H9 (cell line): Measurements from ENCODE around the gene CDH4. TPM values are rescaled to one million over a fixed set of nuclear protein-coding genes. Genes with fewer than 3 reads are reported as not detected.

Source experiments
- DNase-seq: peaks from one replicate; pipeline ENCODE4 v3.0.0-alpha.2; 2017
- H2AFZ ChIP-seq: one replicate; pipeline ENCODE4 v1.6.1; 2013; ENCODE audit warnings: mild to moderate bottlenecking, low read length, control low read depth, moderate library complexity
- H2AK5ac ChIP-seq: 2 replicates; pipeline ENCODE4 v1.6.1; 2013; ENCODE audit warnings: low read length, control low read depth, mixed read lengths; ENCODE audit not compliant: insufficient read length
- H2BK120ac ChIP-seq: one replicate; pipeline ENCODE4 v1.6.1; 2013; ENCODE audit warnings: low read depth, mild to moderate bottlenecking, low read length, control low read depth, inconsistent platforms; ENCODE audit not compliant: poor library complexity, severe bottlenecking
- H2BK12ac ChIP-seq: 2 replicates; pipeline ENCODE4 v1.6.1; 2013; ENCODE audit warnings: low read length, control low read depth, mixed read lengths, low read depth; ENCODE audit not compliant: insufficient read length
- H2BK15ac ChIP-seq: 2 replicates; pipeline ENCODE4 v1.6.1; 2013; ENCODE audit warnings: low read depth, low read length, control low read depth
- H2BK20ac ChIP-seq: one replicate; pipeline ENCODE4 v1.6.1; 2013; ENCODE audit warnings: low read depth, mild to moderate bottlenecking, low read length, control low read depth, inconsistent platforms; ENCODE audit not compliant: poor library complexity, severe bottlenecking
- H2BK5ac ChIP-seq: 2 replicates; pipeline ENCODE4 v1.6.1; 2013; ENCODE audit warnings: low read length, control low read depth, mixed read lengths; ENCODE audit not compliant: insufficient read length
- H3K14ac ChIP-seq: 2 replicates; pipeline ENCODE4 v1.6.1; 2013; ENCODE audit warnings: low read length, control low read depth; ENCODE audit not compliant: insufficient read depth
- H3K18ac ChIP-seq: 2 replicates; pipeline ENCODE4 v1.6.1; 2013; ENCODE audit warnings: low read depth, mild to moderate bottlenecking, mixed read lengths, low read length, control low read depth; ENCODE audit not compliant: insufficient read length
- H3K23ac ChIP-seq: 2 replicates; pipeline ENCODE4 v1.6.1; 2013; ENCODE audit warnings: low read length, control low read depth, mixed read lengths, low read depth; ENCODE audit not compliant: insufficient read length
- H3K23me2 ChIP-seq: 2 replicates; pipeline ENCODE4 v1.6.1; 2013; ENCODE audit warnings: low read depth, mild to moderate bottlenecking, mixed read lengths, low read length, control low read depth; ENCODE audit not compliant: insufficient read length, poor library complexity, severe bottlenecking
- H3K27ac ChIP-seq: 2 replicates; pipeline ENCODE4 v1.5.1; 2013; ENCODE audit warnings: low read length, control low read depth, mixed read lengths, low read depth; ENCODE audit not compliant: insufficient read length
- H3K27me3 ChIP-seq: 2 replicates; pipeline ENCODE4 v1.6.1; 2013; ENCODE audit warnings: low read length, control low read depth, inconsistent platforms; ENCODE audit not compliant: insufficient read depth
- H3K4ac ChIP-seq: 2 replicates; pipeline ENCODE4 v1.6.1; 2013; ENCODE audit warnings: low read depth, mild to moderate bottlenecking, control low read depth, inconsistent platforms, low read length, moderate library complexity
- H3K4me1 ChIP-seq: 2 replicates; pipeline ENCODE4 v1.6.1; 2013; ENCODE audit warnings: low read length, control low read depth, inconsistent platforms; ENCODE audit not compliant: insufficient read depth
- H3K4me2 ChIP-seq: 2 replicates; pipeline ENCODE4 v1.6.1; 2013; ENCODE audit warnings: low read length, control low read depth, mixed read lengths; ENCODE audit not compliant: insufficient read length, insufficient read depth
- H3K56ac ChIP-seq: 2 replicates; pipeline ENCODE4 v1.6.1; 2013; ENCODE audit warnings: low read depth, mild to moderate bottlenecking, mixed read lengths, low read length, control low read depth; ENCODE audit not compliant: insufficient read length
- H3K79me1 ChIP-seq: 2 replicates; pipeline ENCODE4 v1.6.1; 2013; ENCODE audit warnings: low read depth, mild to moderate bottlenecking, moderate library complexity, low read length, control low read depth, inconsistent platforms; ENCODE audit not compliant: insufficient read depth, poor library complexity, severe bottlenecking
- H3K79me2 ChIP-seq: 2 replicates; pipeline ENCODE4 v1.6.1; 2013; ENCODE audit warnings: low read length, control low read depth, inconsistent platforms; ENCODE audit not compliant: insufficient read depth
- H3K9ac ChIP-seq: 2 replicates; pipeline ENCODE4 v1.6.1; 2013; ENCODE audit warnings: low read length, control low read depth, mixed read lengths; ENCODE audit not compliant: insufficient read length; ENCODE audit errors: extremely low read depth
- H3K9me3 ChIP-seq: one replicate; pipeline ENCODE4 v1.6.1; 2013; ENCODE audit warnings: low read depth, low read length, inconsistent platforms; ENCODE audit not compliant: control insufficient read depth
- H3T11ph ChIP-seq: one replicate; pipeline ENCODE4 v1.6.1; 2013; ENCODE audit warnings: mild to moderate bottlenecking, low read length, control low read depth, inconsistent platforms
- H4K20me1 ChIP-seq: one replicate; pipeline ENCODE4 v1.6.1; 2013; ENCODE audit not compliant: control insufficient read depth, insufficient read length, insufficient read depth
- H4K5ac ChIP-seq: 2 replicates; pipeline ENCODE4 v1.6.1; 2013; ENCODE audit warnings: low read depth, mild to moderate bottlenecking, mixed read lengths, low read length, control low read depth; ENCODE audit not compliant: insufficient read length
- H4K8ac ChIP-seq: replicated peaks from 2 replicates; pipeline ENCODE4 v1.6.1; 2013; ENCODE audit warnings: low read length, control low read depth, mixed read lengths, low read depth; ENCODE audit not compliant: insufficient read length
- H4K91ac ChIP-seq: 2 replicates; pipeline ENCODE4 v1.6.1; 2013; ENCODE audit warnings: low read depth, mild to moderate bottlenecking, moderate library complexity, mixed read lengths, low read length, control low read depth; ENCODE audit not compliant: insufficient read length
- H3K27ac Mint-ChIP-seq, 3 experiments: 2 replicates in 2 of 3; 3 replicates in 1 of 3; pipeline ENCODE4 v1.8.0; 2020 to 2021; ENCODE audit warnings: mixed read lengths in 3 of 3, mild to moderate bottlenecking in 1 of 3, moderate library complexity in 1 of 3
- H3K27me3 Mint-ChIP-seq: 2 replicates; pipeline ENCODE4 v1.8.0; 2021; ENCODE audit warnings: low read depth, mild to moderate bottlenecking, moderate library complexity, mixed read lengths
- H3K36me3 Mint-ChIP-seq, 3 experiments: 2 replicates in 2 of 3; 3 replicates in 1 of 3; pipeline ENCODE4 v1.8.0; 2020 to 2021; ENCODE audit warnings: low read depth in 3 of 3, mixed read lengths in 3 of 3; ENCODE audit not compliant: insufficient read depth in 1 of 3
- H3K4me1 Mint-ChIP-seq, 2 experiments: 2 replicates each; pipeline ENCODE4 v1.8.0; 2020; ENCODE audit warnings: mixed read lengths in 2 of 2
- H3K4me3 Mint-ChIP-seq, 2 experiments: 2 replicates in 1 of 2; 3 replicates in 1 of 2; pipeline ENCODE4 v1.8.0; 2020 to 2021; ENCODE audit warnings: mild to moderate bottlenecking in 2 of 2, mixed read lengths in 2 of 2, moderate library complexity in 1 of 2
- H3K9me3 Mint-ChIP-seq, 2 experiments: 2 replicates in 1 of 2; 3 replicates in 1 of 2; pipeline ENCODE4 v1.8.0; 2020; ENCODE audit warnings: mild to moderate bottlenecking in 2 of 2, mixed read lengths in 2 of 2, moderate library complexity in 1 of 2
- CTCF ChIP-seq: fragments of 200-600 bp; sonication (generic); conservative IDR thresholded peaks from 3 replicates; pipeline ENCODE4 v1.8.0; 2021; ENCODE audit warnings: antibody characterized with exemption, mild to moderate bottlenecking
- WGBS: extraction: QIAGEN DNeasy Blood & Tissue Kit; methylation state at CpG from one replicate; pipeline ENCODE4 v1.1.7; 2013; ENCODE audit warnings: missing lambda C conversion rate, low lambda C conversion rate, mixed read lengths; ENCODE audit not compliant: insufficient read length; ENCODE audit errors: extremely low coverage; 5-methylcytosine and 5-hydroxymethylcytosine counted together
- total RNA-seq: library from RNA; stranded (reverse); gene quantifications from 2 replicates; pipeline ENCODE4 v1.2.1, GENCODE V29; 2021

CDH4 gene
- total RNA-seq, 1 experiment from 2014 or later, result 3.0 TPM

- Mint-ChIP-seq H3K36me3 (peaks cover 0 to 5% (median 2%) of the 10 kb centered on the region in 3 experiments; a peak in 3 of 7 replicates), H3K9me3 (no peaks in the 10 kb centered on the region), H3K27ac (no peak overlapping the region), H3K4me1 (peaks cover 13 to 29% of the 10 kb centered on the region in 2 experiments), H3K4me3 (no peak overlapping the region), H3K27me3 (no peaks in the 10 kb centered on the region; the same call in none of the 2 replicates)
- no peak for DNase-seq
- no peak overlapping the region for H3T11ph ChIP-seq
- WGBS, result no CpG with 5 or more reads among the region's 36 CpGs
- H3K9ac ChIP-seq, result no peak overlapping the region
- H3K18ac ChIP-seq, result no peak overlapping the region
- no peak overlapping the region for H3K27ac ChIP-seq
- no peak overlapping the region for H2BK5ac ChIP-seq
- no peaks in the 10 kb centered on the region for H3K23me2 ChIP-seq
- H3K9me3 ChIP-seq, result no peaks in the 10 kb centered on the region
- no peak overlapping the region for H4K5ac ChIP-seq
- no peak overlapping the region; the same call in 1 of the 2 replicates for H3K14ac ChIP-seq
- H3K23ac ChIP-seq, result no peak overlapping the region
- H2AK5ac ChIP-seq, result no peak overlapping the region
- no peak overlapping the region for H2AFZ ChIP-seq
- no peak for TF ChIP-seq CTCF
- H2BK20ac ChIP-seq, result no peak overlapping the region
- no peak overlapping the region for H4K91ac ChIP-seq
- no peaks in the 10 kb centered on the region for H3K79me2 ChIP-seq
- H3K27me3 ChIP-seq, result no peaks in the 10 kb centered on the region
- no peak overlapping the region for H3K4me2 ChIP-seq
- no peak overlapping the region for H2BK12ac ChIP-seq
- H4K20me1 ChIP-seq, result no peaks in the 10 kb centered on the region
- H2BK15ac ChIP-seq, result no peak overlapping the region
- no peak overlapping the region for H3K4ac ChIP-seq
- H3K4me1 ChIP-seq, result no peaks in the 10 kb centered on the region
- H2BK120ac ChIP-seq, result no peak overlapping the region
- H3K79me1 ChIP-seq, result no peaks in the 10 kb centered on the region
- H3K56ac ChIP-seq, result no peak overlapping the region
- H4K8ac ChIP-seq, result no peak overlapping the region
These were observed 682.1 kb downstream of the CDH4 start for GRCh38 chr20:61933951-61934715.
